GM19395 (cell line): ENCODE results near the gene STXBP6.

Experiments used
- ATAC-seq: cut with Tn5 transposase; IDR thresholded peaks from one replicate; pipeline ENCODE4 v1.9.1; 2021; ENCODE audit warnings: mild to moderate bottlenecking, moderate library complexity; ENCODE audit not compliant: unreplicated experiment

STXBP6 gene

GRCh38 chr14:25052921-25053320 is 3.0 kb upstream of the STXBP6 start:
- no peak for ATAC-seq

GRCh38 chr14:25052385-25052784 is 2.4 kb upstream of the STXBP6 start:
- no peak for ATAC-seq

GRCh38 chr14:25050269-25051150 is 563 bp upstream of the STXBP6 start:
- ATAC-seq = no peak

- no peak for ATAC-seq
Observed at GRCh38 chr14:25049093-25049567, 817 bp downstream of the STXBP6 start.

GRCh38 chr14:25048170-25049016 is 1.6 kb downstream of the STXBP6 start:
- ATAC-seq = no peak

- ATAC-seq = no peak
Observed at GRCh38 chr14:25046301-25046943, 3.5 kb downstream of the STXBP6 start.

- ATAC-seq = no peak
Observed at GRCh38 chr14:25044106-25044698, 5.7 kb downstream of the STXBP6 start.

- ATAC-seq = no peak
Observed at GRCh38 chr14:25042362-25043299, 7.3 kb downstream of the STXBP6 start.

GRCh38 chr14:25041898-25042297 is 8.0 kb downstream of the STXBP6 start:
- ATAC-seq = no peak

GRCh38 chr14:25041484-25041883 is 8.5 kb downstream of the STXBP6 start:
- no peak for ATAC-seq

- no peak for ATAC-seq
Observed at GRCh38 chr14:25039933-25040332, 10.0 kb downstream of the STXBP6 start.

- no peak for ATAC-seq
Observed at GRCh38 chr14:25038044-25038668, 11.8 kb downstream of the STXBP6 start.

GRCh38 chr14:25037032-25037431 is 12.9 kb downstream of the STXBP6 start:
- ATAC-seq = no peak

GRCh38 chr14:25034803-25035681 is 14.9 kb downstream of the STXBP6 start:
- no peak for ATAC-seq

- ATAC-seq = no peak
Observed at GRCh38 chr14:25033358-25033757, 16.6 kb downstream of the STXBP6 start.

- no peak for ATAC-seq
Observed at GRCh38 chr14:25032092-25032784, 17.7 kb downstream of the STXBP6 start.

GRCh38 chr14:25026476-25027137 is 23.3 kb downstream of the STXBP6 start:
- ATAC-seq = peak; percentile 80
